ENCODE results near the gene VEZT.

Gene VEZT

DNA sequence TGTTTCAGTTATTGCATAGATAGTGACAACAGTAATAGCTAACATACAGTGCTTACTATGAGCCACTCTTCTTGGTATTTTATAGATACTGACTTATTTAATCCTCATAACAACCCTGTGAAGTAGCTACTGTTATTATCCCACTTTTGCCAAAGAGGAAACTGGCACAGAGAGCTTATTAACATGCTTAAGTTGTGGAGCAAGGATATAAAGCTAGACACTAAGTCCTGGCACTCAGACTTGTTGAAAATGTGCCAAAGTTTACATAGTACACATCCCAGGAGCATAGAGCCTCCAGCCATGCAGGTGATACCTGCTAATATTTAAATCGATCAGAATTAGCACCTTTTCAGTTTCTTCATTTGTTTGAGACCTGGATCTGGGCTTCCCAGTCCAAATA, 41.8 kb downstream of the VEZT start:
- H3K4me3 ChIP-seq (ENCODE audit: low read depth, low read length): no peak overlapping the region
- TF ChIP-seq, protein P1, sequence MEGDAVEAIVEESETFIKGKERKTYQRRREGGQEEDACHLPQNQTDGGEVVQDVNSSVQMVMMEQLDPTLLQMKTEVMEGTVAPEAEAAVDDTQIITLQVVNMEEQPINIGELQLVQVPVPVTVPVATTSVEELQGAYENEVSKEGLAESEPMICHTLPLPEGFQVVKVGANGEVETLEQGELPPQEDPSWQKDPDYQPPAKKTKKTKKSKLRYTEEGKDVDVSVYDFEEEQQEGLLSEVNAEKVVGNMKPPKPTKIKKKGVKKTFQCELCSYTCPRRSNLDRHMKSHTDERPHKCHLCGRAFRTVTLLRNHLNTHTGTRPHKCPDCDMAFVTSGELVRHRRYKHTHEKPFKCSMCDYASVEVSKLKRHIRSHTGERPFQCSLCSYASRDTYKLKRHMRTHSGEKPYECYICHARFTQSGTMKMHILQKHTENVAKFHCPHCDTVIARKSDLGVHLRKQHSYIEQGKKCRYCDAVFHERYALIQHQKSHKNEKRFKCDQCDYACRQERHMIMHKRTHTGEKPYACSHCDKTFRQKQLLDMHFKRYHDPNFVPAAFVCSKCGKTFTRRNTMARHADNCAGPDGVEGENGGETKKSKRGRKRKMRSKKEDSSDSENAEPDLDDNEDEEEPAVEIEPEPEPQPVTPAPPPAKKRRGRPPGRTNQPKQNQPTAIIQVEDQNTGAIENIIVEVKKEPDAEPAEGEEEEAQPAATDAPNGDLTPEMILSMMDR (IDR thresholded peaks at IDR 0.05; ENCODE audit: low read depth, low read length): no peak

DNA sequence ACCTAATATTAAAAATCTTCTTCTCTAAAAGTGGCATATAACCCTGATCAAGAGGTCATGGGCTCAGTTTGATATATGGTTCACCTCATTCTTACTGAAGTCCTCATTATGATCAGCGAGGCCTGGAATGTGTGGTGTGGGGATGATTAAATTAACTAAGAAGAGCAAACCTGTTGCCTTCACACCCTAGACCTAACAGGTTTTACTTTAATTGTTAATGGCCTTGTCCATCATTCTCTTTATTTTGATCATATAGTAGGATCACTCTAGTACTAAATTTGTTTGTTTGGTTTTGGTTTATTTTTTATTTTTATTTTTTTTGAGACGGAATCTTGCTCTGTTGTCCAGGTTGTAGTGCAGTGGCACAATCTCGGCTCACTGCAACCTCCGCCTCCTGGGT, 43.5 kb downstream of the VEZT start:
- TF ChIP-seq, protein P1 (IDR thresholded peaks at IDR 0.05; ENCODE audit: low read depth, low read length): no peak
- no peak overlapping the region for H3K4me3 ChIP-seq (ENCODE audit: low read depth, low read length)

DNA sequence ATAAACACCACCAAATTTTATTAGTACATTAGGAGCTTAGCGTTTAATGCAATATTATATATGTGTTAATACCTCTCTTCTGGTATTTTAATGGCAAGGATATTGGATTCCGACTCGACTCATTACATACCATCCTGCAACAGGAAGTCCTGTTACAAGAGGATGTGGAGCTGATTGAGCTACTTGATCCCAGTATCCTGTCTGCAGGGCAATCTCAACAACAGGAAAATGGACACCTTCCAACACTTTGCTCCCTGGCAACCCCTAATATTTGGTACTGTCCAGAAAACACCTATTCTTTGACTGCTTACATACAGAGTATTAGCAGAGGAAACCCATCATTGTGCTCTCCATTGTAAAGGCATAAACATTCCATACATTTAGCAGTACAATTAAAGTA, 45.2 kb downstream of the VEZT start:
- TF ChIP-seq, protein P1 (IDR thresholded peaks at IDR 0.05; ENCODE audit: low read depth, low read length): no peak
- H3K4me3 ChIP-seq (ENCODE audit: low read depth, low read length): no peak overlapping the region

DNA sequence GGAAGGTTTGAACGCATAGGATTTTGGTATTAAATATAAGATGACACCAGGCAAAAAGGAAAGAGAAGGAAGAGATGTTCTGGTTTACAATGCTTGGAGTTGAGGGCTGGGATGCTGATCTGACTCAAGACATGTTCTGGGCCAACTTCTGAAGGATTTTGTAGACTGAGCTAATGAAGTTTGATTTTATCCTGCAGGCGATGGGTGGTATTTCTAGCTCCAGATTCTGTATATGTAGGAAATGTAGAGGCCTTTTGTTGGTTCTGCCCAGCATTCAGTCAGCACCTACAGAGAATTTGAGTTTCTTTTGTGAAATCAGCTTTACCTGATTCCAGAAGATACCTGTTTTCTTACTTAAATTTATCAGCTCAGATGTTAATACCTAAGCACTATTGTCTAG, 48.2 kb downstream of the VEZT start:
- TF ChIP-seq, protein P1 (IDR thresholded peaks at IDR 0.05; ENCODE audit: low read depth, low read length): no peak
- H3K4me3 ChIP-seq (ENCODE audit: low read depth, low read length): no peak overlapping the region

DNA sequence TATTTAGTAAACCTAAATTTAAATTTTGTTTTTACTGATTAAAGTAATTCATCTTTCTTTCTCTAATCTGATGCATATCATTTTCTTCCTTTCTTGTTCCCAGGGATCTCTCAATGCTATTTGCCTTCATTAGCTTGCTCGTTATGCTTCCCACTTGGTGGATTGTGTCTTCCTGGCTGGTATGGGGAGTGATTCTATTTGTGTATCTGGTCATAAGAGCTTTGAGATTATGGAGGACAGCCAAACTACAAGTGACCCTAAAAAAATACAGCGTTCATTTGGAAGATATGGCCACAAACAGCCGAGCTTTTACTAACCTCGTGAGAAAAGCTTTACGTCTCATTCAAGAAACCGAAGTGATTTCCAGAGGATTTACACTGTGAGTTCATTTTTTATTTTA, 48.6 kb downstream of the VEZT start:
- TF ChIP-seq, protein P1 (IDR thresholded peaks at IDR 0.05; ENCODE audit: low read depth, low read length): no peak
- H3K4me3 ChIP-seq (ENCODE audit: low read depth, low read length): no peak overlapping the region

DNA sequence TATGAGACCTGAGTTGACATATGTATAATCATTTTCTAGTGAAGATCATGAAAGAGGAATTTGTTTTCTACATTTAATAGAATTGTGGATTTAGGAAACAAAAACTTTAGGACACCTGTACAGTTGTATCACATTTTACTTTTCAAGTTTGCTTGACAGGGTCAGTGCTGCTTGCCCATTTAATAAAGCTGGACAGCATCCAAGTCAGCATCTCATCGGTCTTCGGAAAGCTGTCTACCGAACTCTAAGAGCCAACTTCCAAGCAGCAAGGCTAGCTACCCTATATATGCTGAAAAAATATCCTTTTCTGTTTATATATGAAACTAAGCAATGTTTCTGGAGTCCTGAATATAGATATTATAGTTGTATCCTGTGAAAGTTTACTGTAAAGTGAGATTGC, 52.3 kb downstream of the VEZT start:
- no peak overlapping the region for H3K4me3 ChIP-seq (ENCODE audit: low read depth, low read length)
- TF ChIP-seq, protein P1 (IDR thresholded peaks at IDR 0.05; ENCODE audit: low read depth, low read length): no peak

DNA sequence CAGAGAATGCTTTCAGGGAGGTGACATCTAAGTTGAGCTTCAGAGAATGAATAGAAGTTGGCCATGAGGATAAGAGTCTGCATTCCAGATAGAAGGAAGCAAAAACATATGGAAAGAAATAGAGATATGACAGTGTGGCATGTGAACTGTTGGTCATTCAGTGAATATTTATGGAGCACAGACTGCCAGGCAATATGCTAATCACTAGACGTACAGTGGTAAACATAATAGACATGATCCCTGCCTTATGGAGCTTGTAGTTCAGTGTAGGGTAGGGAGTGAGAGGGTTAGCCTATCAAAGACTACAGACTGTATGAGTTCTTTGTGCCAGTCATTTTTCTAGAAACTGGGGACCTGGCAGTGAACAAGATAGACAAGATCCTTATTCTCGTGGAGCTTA, 53.9 kb downstream of the VEZT start:
- H3K4me3 ChIP-seq (ENCODE audit: low read depth, low read length): no peak overlapping the region
- TF ChIP-seq, protein P1 (IDR thresholded peaks at IDR 0.05; ENCODE audit: low read depth, low read length): no peak

Measured in WI38 (cell line).